Activated CD4-positive, alpha-beta memory T cell treated with anti-CD3 and anti-CD28 coated beads for 36 hours (primary cell): Measurements from ENCODE around the gene FAM24A. TPM values are rescaled to one million over a fixed set of nuclear protein-coding genes. Genes with fewer than 3 reads are reported as not detected.
A peak's percentile ranks its signal among the peaks of the same experiment; 100 is the strongest.

Experiments used
- CTCF ChIA-PET: fragments of 350-600 bp; sonication (Branson Sonifier 250); formaldehyde crosslinking; loops from one replicate; lab custom pipeline; 2021; ENCODE audit warnings: antibody characterized with exemption, inconsistent platforms; lab: Charles Lee
- POLR2A ChIA-PET: fragments of 350-600 bp; sonication (Branson Sonifier 250); formaldehyde crosslinking; loops from one replicate; lab custom pipeline; 2021; ENCODE audit warnings: antibody characterized with exemption; lab: Charles Lee
- DNase-seq: peaks from one replicate; pipeline ENCODE4 v3.0.0-alpha.2; 2020
- H3K27ac Mint-ChIP-seq: one replicate; pipeline ENCODE4 v1.8.0; 2021; ENCODE audit warnings: mixed read lengths
- H3K27me3 Mint-ChIP-seq: one replicate; pipeline ENCODE4 v1.8.0; 2021; ENCODE audit warnings: mixed read lengths
- H3K36me3 Mint-ChIP-seq: one replicate; pipeline ENCODE4 v1.8.0; 2021; ENCODE audit warnings: mixed read lengths
- H3K4me1 Mint-ChIP-seq: one replicate; pipeline ENCODE4 v1.8.0; 2021; ENCODE audit warnings: low read depth, mixed read lengths
- H3K4me3 Mint-ChIP-seq: one replicate; pipeline ENCODE4 v1.8.0; 2021; ENCODE audit warnings: mild to moderate bottlenecking, mixed read lengths
- H3K9me3 Mint-ChIP-seq: one replicate; pipeline ENCODE4 v1.8.0; 2021; ENCODE audit warnings: mixed read lengths
- intact Hi-C: fragments of 100-400 bp; cut with micrococcal nuclease; formaldehyde crosslinking; loops from one replicate; pipeline ENCODE4 v1.15.1; 2023
- total RNA-seq, 2 experiments: library from RNA; stranded (reverse); gene quantifications; one replicate each; pipeline ENCODE4 v1.2.3, GENCODE V29; 2021

FAM24A gene
- total RNA-seq, 2 experiments from 2014 or later: not detected

DNA sequence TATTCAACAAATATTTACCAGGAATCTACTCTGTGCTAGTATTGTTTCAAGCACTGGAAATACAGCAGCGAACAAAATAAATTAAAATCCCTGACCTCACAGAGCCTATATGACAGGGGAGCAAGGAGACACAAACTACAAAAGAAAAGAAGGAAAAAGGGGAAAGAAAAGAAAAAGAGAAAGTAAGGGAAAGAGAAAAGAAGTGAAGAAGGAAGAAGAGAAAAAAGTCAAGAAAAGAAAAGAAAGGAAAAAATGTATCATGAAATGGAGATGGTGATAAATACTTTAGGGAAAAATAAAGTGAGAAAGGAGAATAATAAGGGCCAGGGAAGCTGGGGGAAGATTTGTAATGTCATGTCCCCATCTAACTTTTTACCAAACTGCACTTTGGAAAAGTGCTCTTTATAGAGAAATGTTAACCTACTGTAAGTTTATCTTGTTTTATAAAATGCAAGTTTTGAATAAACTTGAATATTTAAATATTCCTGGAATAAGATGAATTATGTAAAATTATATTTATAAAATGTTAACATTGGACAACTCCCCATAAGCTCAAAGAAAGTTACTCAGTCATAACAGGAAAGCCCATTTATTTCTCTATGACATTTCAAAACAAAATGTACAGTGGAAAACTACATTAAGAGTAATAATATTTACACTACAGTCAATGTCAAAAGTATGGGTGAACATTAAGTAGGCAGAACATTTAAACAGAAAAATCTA is 28.9 kb downstream of the FAM24A start:
- H3K4me1 Mint-ChIP-seq: peaks cover 2% of the 10 kb centered on the region
- CTCF ChIA-PET: no interaction called here
- no peak for DNase-seq
- H3K4me3 Mint-ChIP-seq: no peak overlapping the region
- H3K27ac Mint-ChIP-seq: no peak overlapping the region
- intact Hi-C loops: no loop called here
- no peaks in the 10 kb centered on the region for H3K27me3 Mint-ChIP-seq
- H3K9me3 Mint-ChIP-seq: no peaks in the 10 kb centered on the region
- POLR2A ChIA-PET: no interaction called here
- peaks cover 32% of the 10 kb centered on the region for H3K36me3 Mint-ChIP-seq

DNA sequence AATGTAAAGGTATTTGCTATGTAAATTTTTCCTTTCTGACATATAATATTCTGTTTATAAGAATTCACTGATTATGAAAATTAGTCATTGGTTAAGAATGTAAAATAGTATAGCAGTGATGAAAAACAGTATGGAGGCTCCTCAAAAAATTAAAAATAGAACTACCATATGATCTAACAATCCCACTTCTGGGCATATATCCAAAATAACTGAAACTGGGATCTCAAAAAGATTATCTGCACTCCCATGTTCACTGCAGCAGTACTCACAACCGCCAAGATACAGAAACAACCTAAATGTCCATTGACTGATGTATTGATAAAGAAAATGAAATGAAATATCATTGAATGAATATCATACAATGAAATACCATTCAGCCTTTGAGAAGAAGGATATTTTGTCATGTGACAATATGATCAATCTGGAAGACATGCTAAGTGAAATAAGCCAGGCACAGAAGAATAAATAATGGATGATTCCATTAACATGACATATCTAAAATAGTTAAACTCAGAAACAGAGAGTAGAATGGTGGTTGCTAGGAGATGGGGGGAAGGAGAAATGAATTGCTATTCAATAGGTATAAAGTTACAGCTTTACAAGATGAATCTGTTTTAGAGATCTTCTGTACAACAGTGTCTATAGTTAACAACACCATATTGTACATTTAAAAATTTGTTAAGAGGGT is 29.6 kb downstream of the FAM24A start:
- Mint-ChIP-seq H3K4me1 (peaks cover 2% of the 10 kb centered on the region), H3K9me3 (no peaks in the 10 kb centered on the region), H3K27me3 (no peaks in the 10 kb centered on the region), H3K27ac (no peak overlapping the region), H3K4me3 (no peak overlapping the region), H3K36me3 (peaks cover 29% of the 10 kb centered on the region)
- ChIA-PET CTCF (no interaction called here), POLR2A (no interaction called here)
- intact Hi-C loops: no loop called here
- DNase-seq: no peak

DNA sequence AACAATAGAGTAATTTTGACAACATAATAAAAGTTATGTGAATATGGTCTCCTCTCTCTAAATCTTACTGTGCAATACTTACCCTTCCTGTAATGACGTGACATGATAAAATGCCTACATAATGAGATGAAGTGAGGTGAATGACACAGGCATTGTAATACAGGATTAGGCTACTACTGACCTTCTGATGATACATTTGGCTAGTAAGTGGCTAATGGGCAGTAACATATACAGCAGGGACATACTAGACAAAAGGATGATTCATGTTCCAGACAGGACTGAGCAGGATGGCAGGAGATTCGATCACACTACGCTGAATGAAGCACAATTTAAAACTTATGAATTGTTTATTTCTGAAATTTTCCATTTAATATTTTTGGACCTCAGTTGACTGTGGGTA is 38.9 kb downstream of the FAM24A start:
- ChIA-PET POLR2A (no interaction called here), CTCF (no interaction called here)
- Mint-ChIP-seq H3K4me3 (no peak overlapping the region), H3K9me3 (no peaks in the 10 kb centered on the region), H3K36me3 (peaks cover 42% of the 10 kb centered on the region), H3K27ac (no peak overlapping the region), H3K27me3 (peaks cover 1% of the 10 kb centered on the region), H3K4me1 (peaks cover 21% of the 10 kb centered on the region)
- intact Hi-C loops: no loop called here
- no peak for DNase-seq

DNA sequence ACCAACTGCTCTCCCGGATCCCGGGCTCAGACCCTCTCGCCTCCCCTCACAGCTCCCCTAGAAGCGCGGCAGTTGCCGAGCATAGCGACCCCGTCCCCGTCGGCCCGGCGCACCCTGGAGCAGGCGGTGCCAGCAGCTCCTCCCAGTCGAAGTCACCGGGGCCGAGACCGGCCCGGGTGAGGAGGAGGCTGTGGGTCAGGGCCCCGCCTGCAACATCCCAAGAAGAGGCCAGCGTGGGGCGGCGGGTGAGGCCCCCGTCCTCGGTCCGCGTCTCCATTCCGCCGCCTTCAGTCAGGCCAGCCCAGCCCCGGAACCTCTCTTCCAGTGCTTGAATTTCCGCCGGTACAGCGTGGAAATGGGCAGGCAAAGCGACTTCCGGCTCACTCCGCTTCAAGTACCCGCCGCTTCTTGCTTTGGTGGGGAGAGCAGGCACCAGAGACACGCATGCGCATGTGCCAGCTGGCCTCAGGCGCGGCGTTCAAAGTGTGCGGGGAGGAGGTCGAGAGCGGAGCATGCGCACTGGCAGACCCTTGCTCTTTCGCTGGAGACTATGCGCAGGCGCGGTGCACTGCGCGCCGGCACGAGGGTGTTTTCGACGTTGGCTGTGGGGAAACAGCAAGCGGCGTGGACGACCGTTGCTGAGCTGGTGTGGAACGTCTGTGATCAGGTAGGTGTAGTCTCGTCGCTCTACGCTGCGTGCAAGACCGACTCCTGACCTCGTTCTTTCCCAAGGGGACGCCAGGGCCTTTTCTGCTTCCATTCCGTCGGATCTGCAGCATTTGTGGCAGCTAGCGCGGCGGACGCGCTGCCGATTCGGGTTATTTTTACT is 43.7 kb downstream of the FAM24A start, which contains the start of gene C10orf88:
Gene C10orf88 (minus strand): TSS at position 326 of the 829 bp plus-strand sequence. CDS start 49 bp downstream, at position 277.
- CTCF ChIA-PET: interaction anchor here (0.7 to 2.0 kb wide), 3 partner anchors 26 to 54 kb away, joined by 3 to 14 read pairs (median 5); partner anchors contain the start of gene PSTK
- peaks cover 1% of the 10 kb centered on the region for H3K27me3 Mint-ChIP-seq

DNA sequence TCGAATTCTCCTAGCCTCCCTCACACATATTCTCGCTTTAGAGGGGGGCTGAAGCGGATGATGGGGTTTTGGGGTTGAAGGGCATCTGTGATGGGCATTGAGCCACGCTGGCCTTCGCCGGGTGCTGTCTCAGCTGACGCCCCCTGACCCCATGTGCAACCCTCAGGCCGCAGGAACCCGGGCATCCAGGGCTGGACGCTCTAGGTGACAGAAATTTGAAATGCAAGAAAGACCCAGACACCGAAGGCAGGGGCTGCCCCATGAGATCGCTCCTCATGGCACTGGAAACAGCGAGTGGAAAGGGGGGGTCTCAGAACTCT is 44.3 kb downstream of the FAM24A start:
- DNase-seq: no peak
- peaks cover 1% of the 10 kb centered on the region for H3K27me3 Mint-ChIP-seq
- peaks cover 18% of the 10 kb centered on the region for H3K36me3 Mint-ChIP-seq
- ChIA-PET POLR2A (interaction anchor here (0.6 to 1.2 kb wide), 3 partner anchors 26 to 75 kb away, joined by 3 to 8 read pairs (median 4); partner anchors contain the start of gene PSTK), CTCF (interaction anchor here (1.7 to 2.0 kb wide), 2 partner anchors 25 to 28 kb away, joined by 5 to 14 read pairs; partner anchors contain the start of gene PSTK)
- intact Hi-C loops: loop anchor here (1.0 to 5.0 kb wide), 4 partner anchors 26 to 198 kb away; partner anchors contain the start of genes BUB3, FAM24B, IKZF5 and PSTK
- H3K4me1 Mint-ChIP-seq: peaks cover 30% of the 10 kb centered on the region
- H3K27ac Mint-ChIP-seq: no peak overlapping the region
- no peaks in the 10 kb centered on the region for H3K9me3 Mint-ChIP-seq
- H3K4me3 Mint-ChIP-seq: peak overlapping the region; percentile 82

More for the DNA sequence above, 43.7 kb downstream of the FAM24A start, which contains the start of gene C10orf88:
- H3K36me3 Mint-ChIP-seq: peaks cover 22% of the 10 kb centered on the region
- H3K27ac Mint-ChIP-seq: peak within 1 kb of the TSS; percentile 80
- no peaks in the 10 kb centered on the region for H3K9me3 Mint-ChIP-seq
- peak within 1 kb of the TSS; percentile 82 for H3K4me3 Mint-ChIP-seq
- POLR2A ChIA-PET: interaction anchor here (0.6 to 1.2 kb wide), 5 partner anchors 26 to 74 kb away, joined by 3 to 8 read pairs (median 4); partner anchors contain the start of genes ACADSB, IKZF5 and PSTK
- intact Hi-C loops: loop anchor here (1.0 to 5.0 kb wide), 4 partner anchors 26 to 198 kb away; partner anchors contain the start of genes BUB3, FAM24B, IKZF5 and PSTK
- peak; percentile 98 for DNase-seq
- peaks cover 30% of the 10 kb centered on the region for H3K4me1 Mint-ChIP-seq

DNA sequence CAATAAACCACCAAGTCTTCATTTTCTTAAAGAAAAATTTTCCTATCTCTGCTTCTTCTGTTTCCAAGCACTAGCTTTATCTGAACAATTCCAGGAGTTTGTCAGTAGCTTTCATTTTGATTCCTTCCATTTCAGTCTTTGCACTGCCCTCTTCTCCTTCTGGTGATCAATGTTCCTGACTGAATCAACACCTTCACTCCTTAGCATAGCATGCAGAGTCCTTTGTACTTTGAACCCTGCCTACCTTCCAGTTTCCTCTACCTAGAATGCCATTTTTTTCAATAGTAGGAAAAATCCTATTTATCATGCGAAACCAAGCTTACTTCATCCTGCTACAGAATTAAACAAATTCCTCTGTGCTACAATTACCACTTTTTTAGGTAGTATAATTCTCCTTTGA is 45.5 kb downstream of the FAM24A start:
- intact Hi-C loops: no loop called here
- H3K27ac Mint-ChIP-seq: no peak overlapping the region

DNA sequence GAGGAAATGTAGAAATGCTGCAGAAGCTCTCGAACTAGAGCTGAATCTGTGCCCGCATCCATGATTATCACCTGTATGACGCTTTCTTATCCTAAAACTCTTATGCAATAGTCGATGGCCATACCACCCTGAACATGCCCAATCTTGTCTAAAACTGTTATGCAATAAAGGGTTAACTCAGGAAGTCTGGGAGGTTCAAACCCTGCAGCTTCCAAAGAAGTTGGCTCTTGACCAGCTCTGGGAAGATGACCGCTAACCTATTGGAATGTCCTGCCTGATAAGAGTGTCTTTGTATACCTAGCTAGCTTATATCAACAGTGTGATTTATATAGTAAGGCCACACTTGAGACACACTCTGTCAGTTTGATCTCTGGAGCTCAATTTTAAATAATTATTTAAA is 47.1 kb downstream of the FAM24A start:
- peaks cover 7% of the 10 kb centered on the region for H3K27me3 Mint-ChIP-seq
- POLR2A ChIA-PET: no interaction called here
- H3K4me3 Mint-ChIP-seq: no peak overlapping the region
- peaks cover 8% of the 10 kb centered on the region for H3K36me3 Mint-ChIP-seq
- peaks cover 25% of the 10 kb centered on the region for H3K4me1 Mint-ChIP-seq
- H3K9me3 Mint-ChIP-seq: no peaks in the 10 kb centered on the region
- CTCF ChIA-PET: interaction anchor here (1.4 kb wide), 1 partner anchor 22 kb away, joined by 10 read pairs; the partner anchor contains the start of gene PSTK
- no peak overlapping the region for H3K27ac Mint-ChIP-seq
- intact Hi-C loops: no loop called here
- no peak for DNase-seq

More for the DNA sequence above, 45.5 kb downstream of the FAM24A start:
- ChIA-PET CTCF (no interaction called here), POLR2A (no interaction called here)
- Mint-ChIP-seq H3K4me3 (no peak overlapping the region), H3K36me3 (peaks cover 12% of the 10 kb centered on the region), H3K9me3 (no peaks in the 10 kb centered on the region), H3K4me1 (peaks cover 27% of the 10 kb centered on the region), H3K27me3 (peaks cover 1% of the 10 kb centered on the region)
- no peak for DNase-seq

DNA sequence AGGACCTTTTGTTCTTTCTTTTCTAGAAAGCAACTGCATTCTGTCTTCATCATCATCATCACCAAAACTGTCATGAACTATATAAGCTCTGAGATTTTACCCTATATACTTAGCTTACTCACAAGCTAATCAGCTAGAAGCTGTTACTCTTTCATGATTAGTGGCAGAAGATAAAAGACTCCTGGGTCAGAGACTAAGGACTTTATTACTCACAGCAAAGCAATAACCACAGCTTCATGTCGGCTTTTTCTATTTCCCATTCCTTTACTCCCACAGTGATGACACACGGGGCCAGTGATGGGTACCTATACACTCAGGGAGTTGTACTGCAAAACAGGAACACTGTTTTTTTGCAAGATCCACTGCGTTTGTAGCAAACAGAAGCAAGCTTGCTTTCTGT is 52.0 kb downstream of the FAM24A start:
- no peak for DNase-seq
- H3K27me3 Mint-ChIP-seq: peaks cover 19% of the 10 kb centered on the region
- ChIA-PET CTCF (interaction anchor here (1.2 kb wide), 1 partner anchor 17 kb away, joined by 3 read pairs; no protein-coding TSS in a partner anchor), POLR2A (no interaction called here)
- peaks cover 15% of the 10 kb centered on the region for H3K36me3 Mint-ChIP-seq
- peaks cover 3% of the 10 kb centered on the region for H3K4me1 Mint-ChIP-seq
- H3K9me3 Mint-ChIP-seq: peaks cover 19% of the 10 kb centered on the region
- intact Hi-C loops: no loop called here
- no peak overlapping the region for H3K4me3 Mint-ChIP-seq
- no peak overlapping the region for H3K27ac Mint-ChIP-seq

Other genes with a start within 250 kb of the FAM24A start
- gene C10orf120, start 210.8 kb upstream of the FAM24A start, total RNA-seq: not detected
- gene CUZD1, start 64.8 kb upstream of the FAM24A start, total RNA-seq: 1 to 10 TPM; 1.0 to 1.4 TPM
- 1 to 10 TPM; 7.2 to 8.1 TPM for gene FAM24B, start 31.0 kb upstream of the FAM24A start, total RNA-seq
- 1 to 10 TPM; 8.3 to 9.2 TPM for gene C10orf88, start 43.6 kb downstream of the FAM24A start, total RNA-seq
- gene PSTK, start 69.8 kb downstream of the FAM24A start, total RNA-seq: 1 to 10 TPM; 3.2 to 3.4 TPM
- gene IKZF5, start 98.2 kb downstream of the FAM24A start, total RNA-seq: 10 to 100 TPM; 14.5 to 14.8 TPM
- 10 to 100 TPM; 22.1 to 25.1 TPM for gene ACADSB, start 98.4 kb downstream of the FAM24A start, total RNA-seq
- under 1 TPM; 0.19 to 0.24 TPM for gene HMX3, start 225.4 kb downstream of the FAM24A start, total RNA-seq
- gene HMX2, start 237.5 kb downstream of the FAM24A start, total RNA-seq: under 1 TPM; 0.31 to 0.43 TPM
- 100 to 1,000 TPM; 259 to 265 TPM for gene BUB3, start 243.8 kb downstream of the FAM24A start, total RNA-seq